ENCODE data around the gene SPOP. TPM values are rescaled to one million over a fixed set of nuclear protein-coding genes. Genes with fewer than 3 reads are reported as not detected.
"Not testable (repeated sequence)": the region's sequence is repeated elsewhere in the genome, so short reads cannot be mapped to it uniquely, and the experiment has no call there.

Gene SPOP
- total RNA-seq, 1 donor from 2014 or later, result 77.8 TPM

- ATAC-seq (peak; percentile 70), DNase-seq (peak; percentile 93)
- intact Hi-C loops (cut with micrococcal nuclease), result loop anchor here (1.0 kb wide), 1 partner anchor 127 kb away; no protein-coding TSS in a partner anchor
Observed at GRCh38 chr17:49567871-49568694, 109.8 kb downstream of the SPOP start.

GRCh38 chr17:49567104-49567521, 110.8 kb downstream of the SPOP start:
- DNase-seq (no peak), ATAC-seq (no peak)
- intact Hi-C loops (cut with micrococcal nuclease), result no loop called here

- ATAC-seq (no peak), DNase-seq (no peak)
- intact Hi-C loops (cut with micrococcal nuclease), result no loop called here
Observed at GRCh38 chr17:49566668-49567071, 111.2 kb downstream of the SPOP start.

GRCh38 chr17:49565948-49566491, 111.9 kb downstream of the SPOP start:
- DNase-seq, result peak; percentile 82
- intact Hi-C loops (cut with micrococcal nuclease), result no loop called here
- ATAC-seq, result peak; percentile 82

- intact Hi-C loops (cut with micrococcal nuclease), result no loop called here
- DNase-seq, result no peak
- no peak for ATAC-seq
Observed at GRCh38 chr17:49564638-49565037, 113.3 kb downstream of the SPOP start.

GRCh38 chr17:49557312-49558024, 120.4 kb downstream of the SPOP start:
- intact Hi-C loops (cut with micrococcal nuclease), result loop anchor here (10.0 kb wide), 2 partner anchors 123 to 243 kb away; no protein-coding TSS in a partner anchor
- no peak for DNase-seq

GRCh38 chr17:49556223-49556943, 121.5 kb downstream of the SPOP start:
- DNase-seq (peak; percentile 87), ATAC-seq (peak; percentile 91)
- intact Hi-C loops (cut with micrococcal nuclease), result loop anchor here (10.0 kb wide), 2 partner anchors 122 to 242 kb away; no protein-coding TSS in a partner anchor

More at GRCh38 chr17:49557312-49558024, 120.4 kb downstream of the SPOP start:
- ATAC-seq, result peak; percentile 65

- no peak for ATAC-seq
- DNase-seq, result no peak
- intact Hi-C loops (cut with micrococcal nuclease), result loop anchor here (10.0 kb wide), 2 partner anchors 121 to 241 kb away; no protein-coding TSS in a partner anchor
Observed at GRCh38 chr17:49555495-49556222, 122.2 kb downstream of the SPOP start.

GRCh38 chr17:49554694-49555494, 123.0 kb downstream of the SPOP start:
- intact Hi-C loops (cut with micrococcal nuclease), result loop anchor here (10.0 kb wide), 2 partner anchors 120 to 240 kb away; no protein-coding TSS in a partner anchor
- ATAC-seq, result no peak
- no peak for DNase-seq

- intact Hi-C loops (cut with micrococcal nuclease), result loop anchor here (10.0 kb wide), 2 partner anchors 119 to 239 kb away; no protein-coding TSS in a partner anchor
- ATAC-seq, result no peak
- no peak for DNase-seq
Observed at GRCh38 chr17:49553676-49554335, 124.1 kb downstream of the SPOP start.

GRCh38 chr17:49552070-49552751, 125.7 kb downstream of the SPOP start:
- ATAC-seq, result no peak
- no peak for DNase-seq
- intact Hi-C loops (cut with micrococcal nuclease), result loop anchor here (10.0 kb wide), 2 partner anchors 117 to 237 kb away; no protein-coding TSS in a partner anchor

- intact Hi-C loops (cut with micrococcal nuclease), result loop anchor here (10.0 kb wide), 2 partner anchors 117 to 237 kb away; no protein-coding TSS in a partner anchor
- no peak for DNase-seq
- no peak for ATAC-seq
Observed at GRCh38 chr17:49551221-49552069, 126.5 kb downstream of the SPOP start.

- not testable (repeated sequence) for DNase-seq, ATAC-seq
- intact Hi-C loops (cut with micrococcal nuclease), result loop anchor here (10.0 kb wide), 2 partner anchors 116 to 236 kb away; no protein-coding TSS in a partner anchor
Observed at GRCh38 chr17:49550764-49551163, 127.1 kb downstream of the SPOP start.

- ATAC-seq (no peak), DNase-seq (no peak)
- intact Hi-C loops (cut with micrococcal nuclease), result loop anchor here (10.0 kb wide), 3 partner anchors 55 to 235 kb away; partner anchors contain the start of gene NGFR
Observed at GRCh38 chr17:49549691-49550678, 127.9 kb downstream of the SPOP start.
